LoVo (cell line): Measurements from ENCODE around the gene ANKRD33B.
"Not testable (repeated sequence)": the region's sequence is repeated elsewhere in the genome, so short reads cannot be mapped to it uniquely, and the experiment has no call there.

Experiments
- DNase-seq: peaks from one replicate; pipeline ENCODE4 v3.0.0-alpha.2; 2016; ENCODE audit warnings: low spot score

The ANKRD33B gene

GRCh38 chr5:10637944-10638343 lies 74.1 kb downstream of the ANKRD33B start:
- DNase-seq: no peak

- not testable (repeated sequence) for DNase-seq
Observed at GRCh38 chr5:10638723-10639122, 74.9 kb downstream of the ANKRD33B start.

- DNase-seq: no peak
Observed at GRCh38 chr5:10639846-10640368, 76.0 kb downstream of the ANKRD33B start.

GRCh38 chr5:10642367-10642766 lies 78.5 kb downstream of the ANKRD33B start:
- no peak for DNase-seq

GRCh38 chr5:10644192-10644591 lies 80.3 kb downstream of the ANKRD33B start:
- no peak for DNase-seq

- no peak for DNase-seq
Observed at GRCh38 chr5:10645146-10645545, 81.3 kb downstream of the ANKRD33B start.

GRCh38 chr5:10645671-10646070 lies 81.8 kb downstream of the ANKRD33B start:
- no peak for DNase-seq

GRCh38 chr5:10647640-10648039 lies 83.8 kb downstream of the ANKRD33B start:
- DNase-seq: no peak

GRCh38 chr5:10648806-10649665 lies 85.2 kb downstream of the ANKRD33B start:
- DNase-seq: no peak

GRCh38 chr5:10649666-10650380 lies 86.0 kb downstream of the ANKRD33B start:
- no peak for DNase-seq

GRCh38 chr5:10652151-10652550 lies 88.3 kb downstream of the ANKRD33B start:
- DNase-seq: no peak

- DNase-seq: no peak
Observed at GRCh38 chr5:10652606-10653005, 88.7 kb downstream of the ANKRD33B start.

GRCh38 chr5:10653043-10653442 lies 89.2 kb downstream of the ANKRD33B start:
- no peak for DNase-seq

GRCh38 chr5:10653751-10654400 lies 90.0 kb downstream of the ANKRD33B start:
- no peak for DNase-seq

GRCh38 chr5:10654566-10654965 lies 90.7 kb downstream of the ANKRD33B start:
- DNase-seq: no peak

- no peak for DNase-seq
Observed at GRCh38 chr5:10655161-10655971, 91.5 kb downstream of the ANKRD33B start.

- no peak for DNase-seq
Observed at GRCh38 chr5:10655972-10656830, 92.3 kb downstream of the ANKRD33B start.

GRCh38 chr5:10658265-10658664 lies 94.4 kb downstream of the ANKRD33B start:
- no peak for DNase-seq

GRCh38 chr5:10660135-10660534 lies 96.3 kb downstream of the ANKRD33B start:
- no peak for DNase-seq

- no peak for DNase-seq
Observed at GRCh38 chr5:10660720-10661387, 97.0 kb downstream of the ANKRD33B start.
